CD8-positive, alpha-beta memory T cell (primary cell): ENCODE results near the gene SCP2. TPM values are rescaled to one million over a fixed set of nuclear protein-coding genes. Genes with fewer than 3 reads are reported as not detected.
A peak's percentile ranks its signal among the peaks of the same experiment; 100 is the strongest.

Experiments used
- CTCF ChIA-PET: fragments of 350-600 bp; sonication (Branson Sonifier 250); formaldehyde crosslinking; loops from one replicate; lab custom pipeline; 2021; ENCODE audit warnings: antibody characterized with exemption; lab: Charles Lee
- POLR2A ChIA-PET: fragments of 350-600 bp; sonication (Branson Sonifier 250); formaldehyde crosslinking; loops from one replicate; lab custom pipeline; 2021; ENCODE audit warnings: antibody characterized with exemption; lab: Charles Lee
- DNase-seq, 5 donors: peaks; one replicate each; pipeline versions ENCODE4 v3.0.0 to v3.0.0-alpha.2; 2020 to 2022; ENCODE audit warnings: mixed read lengths in 1 of 5
- H3K27ac ChIP-seq: one replicate; pipeline ENCODE4 v1.7.0; 2013; ENCODE audit warnings: low read depth, mild to moderate bottlenecking, low read length, moderate library complexity
- H3K27me3 ChIP-seq: 2 replicates; pipeline ENCODE4 v1.7.0; 2013; ENCODE audit warnings: low read length, mild to moderate bottlenecking; ENCODE audit not compliant: insufficient read depth, poor library complexity, severe bottlenecking
- H3K36me3 ChIP-seq: 2 replicates; pipeline ENCODE4 v1.7.0; 2013; ENCODE audit warnings: mild to moderate bottlenecking, low read length, moderate library complexity; ENCODE audit not compliant: insufficient read depth
- H3K4me1 ChIP-seq: 2 replicates; pipeline ENCODE4 v1.7.0; 2013; ENCODE audit warnings: mild to moderate bottlenecking, low read length, moderate library complexity; ENCODE audit not compliant: insufficient read depth
- H3K4me3 ChIP-seq: 2 replicates; pipeline ENCODE4 v1.7.0; 2013; ENCODE audit warnings: mild to moderate bottlenecking, low read length
- H3K9me3 ChIP-seq: 2 replicates; pipeline ENCODE4 v1.7.0; 2013; ENCODE audit warnings: mild to moderate bottlenecking, low read length
- H3K27ac Mint-ChIP-seq, 8 donors: one replicate each; pipeline ENCODE4 v1.8.0; 2020 to 2021; ENCODE audit warnings: mixed read lengths in 8 of 8, mild to moderate bottlenecking in 6 of 8, inconsistent platforms in 3 of 8, moderate library complexity in 3 of 8
- H3K27me3 Mint-ChIP-seq, 2 donors: one replicate each; pipeline ENCODE4 v1.8.0; 2020 to 2021; ENCODE audit warnings: mixed read lengths in 2 of 2, mild to moderate bottlenecking in 1 of 2, moderate library complexity in 1 of 2
- H3K36me3 Mint-ChIP-seq, 3 donors: one replicate each; pipeline ENCODE4 v1.8.0; 2020 to 2021; ENCODE audit warnings: mixed read lengths in 3 of 3, inconsistent platforms in 1 of 3, mild to moderate bottlenecking in 1 of 3
- H3K4me1 Mint-ChIP-seq, 3 donors: one replicate each; pipeline ENCODE4 v1.8.0; 2020 to 2021; ENCODE audit warnings: mixed read lengths in 3 of 3, inconsistent platforms in 1 of 3, mild to moderate bottlenecking in 1 of 3
- H3K4me3 Mint-ChIP-seq, 7 donors: one replicate each; pipeline ENCODE4 v1.8.0; 2020 to 2021; ENCODE audit warnings: mixed read lengths in 7 of 7, mild to moderate bottlenecking in 6 of 7, moderate library complexity in 4 of 7, inconsistent platforms in 2 of 7
- H3K9me3 Mint-ChIP-seq, 5 donors: one replicate each; pipeline ENCODE4 v1.8.0; 2020 to 2022; ENCODE audit warnings: mixed read lengths in 5 of 5, mild to moderate bottlenecking in 3 of 5, moderate library complexity in 2 of 5, inconsistent platforms in 1 of 5
- polyA plus RNA-seq: library from polyadenylated mRNA; unstranded; fragments of 300-500 nt; fragmentation: Illumina TruSeq; gene quantifications from one replicate; pipeline ENCODE4 v1.2.3, GENCODE V29; 2021
- total RNA-seq, 2 experiments: library from RNA; stranded (reverse); gene quantifications; one replicate each; pipeline ENCODE4 v1.2.3, GENCODE V29; 2021

SCP2 gene
- total and polyA plus RNA-seq, 3 experiments from 2014 or later = 66.0 to 162 (median 69.0) TPM

DNA sequence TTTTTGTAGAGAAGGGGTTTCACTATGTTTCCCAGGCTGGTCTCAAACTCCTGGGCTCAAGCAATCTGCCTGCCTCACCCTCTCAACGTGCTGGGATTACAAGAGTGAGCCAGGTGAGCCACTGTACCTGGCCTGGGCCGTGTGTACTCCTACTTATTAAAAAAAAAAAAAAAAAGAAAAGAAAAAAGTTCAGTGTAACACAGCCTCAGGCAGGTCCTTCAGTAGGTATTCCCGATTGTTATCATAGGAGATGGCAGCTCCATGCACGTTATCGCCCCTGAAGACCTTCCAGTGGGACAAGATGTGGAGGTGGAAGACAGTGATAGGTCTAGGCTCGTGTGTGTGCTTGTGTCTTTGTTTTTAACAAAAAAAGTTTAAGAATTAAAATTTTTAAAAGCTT is 8.9 kb upstream of the SCP2 start:
- Mint-ChIP-seq H3K36me3 (peaks cover 0 to 4% (median 0%) of the 10 kb centered on the region in 3 donors), H3K27ac (peak overlapping the region in 2 of 8 donors; percentile 25 to 47), H3K4me1 (peaks cover 23 to 46% (median 37%) of the 10 kb centered on the region in 3 donors), H3K4me3 (no peak overlapping the region), H3K27me3 (no peaks in the 10 kb centered on the region), H3K9me3 (no peaks in the 10 kb centered on the region)
- Histone ChIP-seq H3K4me3 (no peak overlapping the region), H3K27me3 (no peaks in the 10 kb centered on the region), H3K36me3 (no peaks in the 10 kb centered on the region), H3K27ac (no peak overlapping the region), H3K9me3 (no peaks in the 10 kb centered on the region), H3K4me1 (peaks cover 25% of the 10 kb centered on the region)
- POLR2A ChIA-PET = interaction anchor here (0.9 kb wide), 1 partner anchor 9 kb away, joined by 3 read pairs; the partner anchor contains the start of gene SCP2
- CTCF ChIA-PET = interaction anchor here (0.7 to 1.0 kb wide), 3 partner anchors 9 to 37 kb away, joined by 3 to 4 read pairs (median 3); partner anchors contain the start of gene SCP2
- no peak for DNase-seq

DNA sequence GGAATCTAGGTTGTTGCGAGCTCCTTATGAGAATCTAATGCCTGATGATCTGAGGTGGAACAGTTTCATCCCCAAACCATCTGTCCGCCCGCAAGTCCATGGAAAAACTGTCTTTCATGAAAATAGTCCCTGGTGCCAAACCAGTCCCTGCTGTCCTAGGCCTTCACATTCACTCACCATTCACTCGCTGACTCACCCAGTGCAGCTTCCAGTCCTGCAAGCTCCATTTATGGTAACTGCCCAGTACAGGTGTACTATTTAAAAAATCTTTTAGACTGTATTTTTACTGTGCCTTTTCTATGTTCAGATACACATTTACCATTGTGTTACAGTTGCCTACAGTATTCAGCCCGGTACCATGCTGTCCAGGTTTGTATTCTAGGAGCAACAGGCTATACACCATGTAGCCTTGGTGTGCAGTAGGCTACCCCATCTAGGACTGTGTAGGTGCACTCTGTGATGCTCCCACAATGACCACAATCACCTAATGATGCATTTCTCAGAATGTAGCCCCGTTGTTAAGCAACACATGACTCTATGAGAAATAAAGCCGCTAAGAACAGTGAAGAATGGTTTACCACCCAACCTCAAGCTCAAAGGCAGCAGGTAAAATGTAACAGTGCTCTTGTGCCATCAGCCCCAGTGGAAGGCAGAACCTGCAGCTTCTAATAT is 7.9 kb upstream of the SCP2 start:
- CTCF ChIA-PET = interaction anchor here (0.7 to 1.0 kb wide), 3 partner anchors 8 to 36 kb away, joined by 3 to 4 read pairs (median 3); partner anchors contain the start of gene SCP2
- Mint-ChIP-seq H3K36me3 (peaks cover 0 to 2% (median 0%) of the 10 kb centered on the region in 3 donors), H3K4me3 (peak overlapping the region in 6 of 7 donors; percentile 61 to 88 (median 80)), H3K4me1 (peaks cover 23 to 46% (median 37%) of the 10 kb centered on the region in 3 donors), H3K27me3 (no peaks in the 10 kb centered on the region), H3K27ac (peak overlapping the region; percentile 41 to 86 (median 77)), H3K9me3 (no peaks in the 10 kb centered on the region)
- no peak overlapping the region for H3K4me3 ChIP-seq
- peak in 2 of 5 donors; percentile 10 to 19 for DNase-seq
- peaks cover 25% of the 10 kb centered on the region for H3K4me1 ChIP-seq
- H3K9me3 ChIP-seq = no peaks in the 10 kb centered on the region
- H3K27me3 ChIP-seq = no peaks in the 10 kb centered on the region
- POLR2A ChIA-PET = interaction anchor here (0.9 kb wide), 1 partner anchor 8 kb away, joined by 3 read pairs; the partner anchor contains the start of gene SCP2
- no peak overlapping the region for H3K27ac ChIP-seq
- no peaks in the 10 kb centered on the region for H3K36me3 ChIP-seq

GRCh38 chr1:52919723-52920483 is 7.2 kb upstream of the SCP2 start:
- H3K4me1 ChIP-seq = peaks cover 25% of the 10 kb centered on the region
- ChIA-PET CTCF (no interaction called here), POLR2A (interaction anchor here (1.1 kb wide), 1 partner anchor 367 kb away, joined by 4 read pairs; the partner anchor contains the start of gene TUT4)
- peak overlapping the region; percentile 36 to 88 (median 81) for H3K4me3 Mint-ChIP-seq
- H3K9me3 ChIP-seq = no peaks in the 10 kb centered on the region
- no peaks in the 10 kb centered on the region for H3K27me3 Mint-ChIP-seq
- peak overlapping the region; percentile 41 to 86 (median 77) for H3K27ac Mint-ChIP-seq
- H3K4me1 Mint-ChIP-seq = peaks cover 23 to 46% (median 37%) of the 10 kb centered on the region in 3 donors
- H3K27me3 ChIP-seq = no peaks in the 10 kb centered on the region
- DNase-seq = no peak
- H3K27ac ChIP-seq = no peak overlapping the region
- peaks cover 0 to 2% (median 0%) of the 10 kb centered on the region in 3 donors for H3K36me3 Mint-ChIP-seq
- no peaks in the 10 kb centered on the region for H3K9me3 Mint-ChIP-seq
- H3K36me3 ChIP-seq = no peaks in the 10 kb centered on the region
- H3K4me3 ChIP-seq = no peak overlapping the region

DNA sequence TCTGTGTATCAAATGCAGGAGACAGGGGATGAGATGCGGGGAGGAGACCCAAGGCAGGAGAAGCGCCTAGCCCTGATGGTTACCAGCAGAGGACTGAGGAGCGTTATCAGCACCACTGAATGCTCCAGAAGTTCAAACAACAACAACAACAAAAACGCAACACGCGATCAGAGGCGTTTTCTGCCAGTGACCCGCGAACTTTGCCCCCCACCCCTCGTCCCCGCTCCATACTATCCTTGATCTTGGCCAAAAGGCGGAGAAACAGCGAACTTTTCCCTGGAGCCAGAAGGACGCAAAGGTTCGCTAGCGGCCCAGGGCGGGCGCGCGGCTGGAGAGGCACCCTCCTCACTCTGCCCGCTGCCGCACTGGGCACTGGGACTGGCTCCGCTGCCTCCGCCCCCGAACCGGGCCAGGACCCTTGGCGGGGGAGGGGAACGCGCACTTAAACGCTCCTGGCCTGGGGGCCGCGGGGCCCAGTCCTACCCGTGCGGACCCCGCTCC is 6.2 kb upstream of the SCP2 start:
- Mint-ChIP-seq H3K27me3 (no peaks in the 10 kb centered on the region), H3K9me3 (no peaks in the 10 kb centered on the region), H3K4me3 (peak overlapping the region; percentile 65 to 88 (median 81)), H3K27ac (peak overlapping the region in 7 of 8 donors; percentile 54 to 86 (median 65)), H3K4me1 (peaks cover 23 to 42% (median 34%) of the 10 kb centered on the region in 3 donors), H3K36me3 (no peaks in the 10 kb centered on the region)
- Histone ChIP-seq H3K4me1 (peaks cover 26% of the 10 kb centered on the region), H3K4me3 (peak overlapping the region; percentile 34), H3K27me3 (no peaks in the 10 kb centered on the region), H3K27ac (peak overlapping the region; percentile 36), H3K9me3 (no peaks in the 10 kb centered on the region), H3K36me3 (no peaks in the 10 kb centered on the region)
- ChIA-PET CTCF (interaction anchor here (1.1 to 2.1 kb wide), 4 partner anchors 11 to 253 kb away, joined by 3 to 10 read pairs (median 7); no protein-coding TSS in a partner anchor), POLR2A (interaction anchor here (1.1 to 1.5 kb wide), 2 partner anchors 94 to 368 kb away, joined by 4 read pairs; partner anchors contain the start of gene TUT4)
- no peak for DNase-seq

GRCh38 chr1:52925571-52926005 is 1.5 kb upstream of the SCP2 start:
- CTCF ChIA-PET = no interaction called here
- no peaks in the 10 kb centered on the region for H3K9me3 ChIP-seq
- H3K36me3 ChIP-seq = no peaks in the 10 kb centered on the region
- no peaks in the 10 kb centered on the region for H3K27me3 ChIP-seq
- peaks cover 28% of the 10 kb centered on the region for H3K4me1 ChIP-seq
- no peak for DNase-seq
- Mint-ChIP-seq H3K9me3 (peaks cover 0 to 2% (median 0%) of the 10 kb centered on the region in 5 donors), H3K27me3 (peaks cover 0 to 1% of the 10 kb centered on the region in 2 donors), H3K27ac (no peak overlapping the region), H3K4me3 (peak overlapping the region in 2 of 7 donors; percentile 60 to 70), H3K4me1 (peaks cover 27 to 46% (median 39%) of the 10 kb centered on the region in 3 donors), H3K36me3 (peaks cover 0 to 7% (median 0%) of the 10 kb centered on the region in 3 donors)
- no peak overlapping the region for H3K4me3 ChIP-seq
- no peak overlapping the region for H3K27ac ChIP-seq
- POLR2A ChIA-PET = interaction anchor here (0.6 kb wide), 2 partner anchors 100 to 201 kb away, joined by 7 to 10 read pairs; no protein-coding TSS in a partner anchor

DNA sequence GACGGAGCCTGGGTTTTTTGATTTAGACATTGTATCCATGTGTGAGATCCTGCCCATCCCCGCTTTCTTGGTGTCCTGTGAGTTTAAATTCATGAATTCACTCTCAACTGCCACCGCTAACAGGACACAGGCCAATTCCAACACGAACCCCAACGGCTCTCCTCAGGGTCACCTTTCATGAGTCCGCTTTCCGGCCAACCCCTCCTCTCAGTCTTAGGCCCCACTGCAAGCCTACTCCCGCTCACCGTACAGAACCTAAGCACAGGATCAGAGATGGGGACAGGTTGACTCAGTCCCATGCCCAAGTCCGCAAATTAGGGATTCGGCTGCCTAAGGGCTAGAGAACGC is 238 bp upstream of the SCP2 start:
- H3K36me3 Mint-ChIP-seq = peaks cover 0 to 7% (median 1%) of the 10 kb centered on the region in 3 donors
- Histone ChIP-seq H3K9me3 (no peaks in the 10 kb centered on the region), H3K4me1 (peaks cover 21% of the 10 kb centered on the region), H3K36me3 (no peaks in the 10 kb centered on the region), H3K27ac (no peak overlapping the region), H3K27me3 (no peaks in the 10 kb centered on the region), H3K4me3 (peak overlapping the region; percentile 62)
- peaks cover 0 to 2% (median 0%) of the 10 kb centered on the region in 5 donors for H3K9me3 Mint-ChIP-seq
- peaks cover 0 to 1% of the 10 kb centered on the region in 2 donors for H3K27me3 Mint-ChIP-seq
- peak overlapping the region in 4 of 8 donors; percentile 11 to 85 (median 52) for H3K27ac Mint-ChIP-seq
- CTCF ChIA-PET = interaction anchor here (1.3 kb wide), 1 partner anchor 8 kb away, joined by 4 read pairs; no protein-coding TSS in a partner anchor
- DNase-seq = no peak
- POLR2A ChIA-PET = interaction anchor here (0.9 to 1.0 kb wide), 3 partner anchors 8 to 88 kb away, joined by 3 read pairs; no protein-coding TSS in a partner anchor
- H3K4me1 Mint-ChIP-seq = peaks cover 22 to 37% (median 36%) of the 10 kb centered on the region in 3 donors
- peak overlapping the region; percentile 84 to 96 (median 91) for H3K4me3 Mint-ChIP-seq

- Mint-ChIP-seq H3K9me3 (peaks cover 0 to 2% (median 0%) of the 10 kb centered on the region in 5 donors), H3K36me3 (peaks cover 0 to 7% (median 1%) of the 10 kb centered on the region in 3 donors), H3K4me3 (peak overlapping the region; percentile 84 to 96 (median 91)), H3K4me1 (peaks cover 21 to 33% (median 30%) of the 10 kb centered on the region in 3 donors), H3K27ac (peak overlapping the region in 7 of 8 donors; percentile 51 to 95 (median 85)), H3K27me3 (peaks cover 0 to 1% of the 10 kb centered on the region in 2 donors)
- no peaks in the 10 kb centered on the region for H3K9me3 ChIP-seq
- ChIA-PET CTCF (interaction anchor here (1.3 kb wide), 1 partner anchor 9 kb away, joined by 4 read pairs; no protein-coding TSS in a partner anchor), POLR2A (interaction anchor here (0.6 kb wide), 1 partner anchor 29 kb away, joined by 4 read pairs; no protein-coding TSS in a partner anchor)
- H3K27ac ChIP-seq = peak overlapping the region; percentile 13
- peak overlapping the region; percentile 68 for H3K4me3 ChIP-seq
- H3K27me3 ChIP-seq = no peaks in the 10 kb centered on the region
- DNase-seq = peak in 1 of 5 donors; percentile 20
- H3K36me3 ChIP-seq = no peaks in the 10 kb centered on the region
- H3K4me1 ChIP-seq = peaks cover 12% of the 10 kb centered on the region
Measured at GRCh38 chr1:52928015-52928404, 934 bp downstream of the SCP2 start.
